H1 (cell line): ENCODE measurements around the gene AMN. TPM values are rescaled to one million over a fixed set of nuclear protein-coding genes. Genes with fewer than 3 reads are reported as not detected.

ENCODE experiments used
- CTCF ChIA-PET: fragments of 300-600 bp; sonication (Branson Sonifier 250); formaldehyde crosslinking; loops from one replicate; lab custom pipeline; 2021; ENCODE audit not compliant: partially characterized antibody; lab: Charles Lee
- POLR2A ChIA-PET: fragments of 300-600 bp; sonication (Branson Sonifier 250); formaldehyde crosslinking; loops from one replicate; lab custom pipeline; 2021; ENCODE audit warnings: inconsistent platforms; ENCODE audit not compliant: partially characterized antibody; lab: Charles Lee
- DNase-seq, 2 experiments: peaks; one replicate each; pipeline versions ENCODE4 v3.0.0 to v3.0.0-alpha.2; 2010 to 2022; ENCODE audit warnings: low spot score in 2 of 2, low read depth in 1 of 2, mixed read lengths in 1 of 2
- FAIRE-seq: peaks from 2 replicates; lab custom pipeline; 2011; peaks lifted over from hg19 to GRCh38; lab: Jason Lieb, UNC
- H2AFZ ChIP-seq: 2 replicates; pipeline ENCODE4 v1.8.1; 2012; ENCODE audit warnings: low read length, inconsistent platforms
- H2AK5ac ChIP-seq: 2 replicates; pipeline ENCODE4 v1.6.1; 2013; ENCODE audit warnings: low read depth, low read length
- H2BK120ac ChIP-seq: replicated peaks from 2 replicates; pipeline ENCODE3; 2013; ENCODE audit warnings: low read depth, low read length, inconsistent platforms
- H2BK12ac ChIP-seq: 2 replicates; pipeline ENCODE4 v1.6.1; 2013; ENCODE audit warnings: low read depth, low read length
- H2BK15ac ChIP-seq: 2 replicates; pipeline ENCODE4 v1.6.1; 2013; ENCODE audit warnings: low read length
- H2BK20ac ChIP-seq: 2 replicates; pipeline ENCODE4 v1.6.1; 2013; ENCODE audit warnings: low read length
- H2BK5ac ChIP-seq: 2 replicates; pipeline ENCODE4 v1.6.1; 2013; ENCODE audit warnings: low read depth, low read length
- H3K14ac ChIP-seq: 2 replicates; pipeline ENCODE4 v1.6.1; 2013; ENCODE audit warnings: inconsistent platforms; ENCODE audit not compliant: insufficient read length
- H3K18ac ChIP-seq: 2 replicates; pipeline ENCODE4 v1.6.1; 2013; ENCODE audit warnings: low read length; ENCODE audit errors: extremely low read depth
- H3K23ac ChIP-seq: 2 replicates; pipeline ENCODE4 v1.6.1; 2013; ENCODE audit warnings: inconsistent platforms; ENCODE audit not compliant: insufficient read length
- H3K23me2 ChIP-seq: 2 replicates; pipeline ENCODE4 v1.6.1; 2013; ENCODE audit warnings: low read depth, low read length
- H3K27ac ChIP-seq: 2 replicates; pipeline ENCODE4 v1.6.1; 2011; ENCODE audit warnings: low read depth, low read length, inconsistent platforms
- H3K27me3 ChIP-seq, 4 experiments: replicated peaks in 1 of 4; 1 replicate in 1 of 4; 2 replicates in 3 of 4; pipeline versions ENCODE4 v1.6.1 to v1.8.1; 2011 to 2013; ENCODE audit warnings: low read length in 3 of 4, mild to moderate bottlenecking in 3 of 4, inconsistent platforms in 2 of 4, mixed read lengths in 2 of 4, moderate library complexity in 1 of 4; ENCODE audit not compliant: control insufficient read depth in 3 of 4, insufficient read depth in 3 of 4; ENCODE audit errors: extremely low read depth in 1 of 4
- H3K36me3 ChIP-seq, 4 experiments: 2 replicates each; pipeline versions ENCODE4 v1.6.1 to v1.8.1; 2011 to 2013; ENCODE audit warnings: mild to moderate bottlenecking in 4 of 4, low read length in 3 of 4, moderate library complexity in 2 of 4, control low read depth in 1 of 4, inconsistent platforms in 1 of 4; ENCODE audit not compliant: insufficient read depth in 4 of 4, control insufficient read depth in 2 of 4
- H3K4ac ChIP-seq: replicated peaks from 2 replicates; pipeline ENCODE3; 2013; ENCODE audit warnings: low read length, low read depth, mixed read lengths, inconsistent platforms; ENCODE audit not compliant: insufficient read length
- H3K4me1 ChIP-seq, 4 experiments: replicated peaks in 1 of 4; 1 replicate in 1 of 4; 2 replicates in 3 of 4; pipeline versions ENCODE4 v1.6.1 to v1.8.1; 2011 to 2013; ENCODE audit warnings: low read length in 3 of 4, inconsistent platforms in 2 of 4, mixed read lengths in 1 of 4; ENCODE audit not compliant: insufficient read depth in 4 of 4, control insufficient read depth in 3 of 4
- H3K4me2 ChIP-seq, 2 experiments: 2 replicates each; pipeline versions ENCODE4 v1.6.1 to v1.8.1; 2011 to 2013; ENCODE audit warnings: low read depth in 2 of 2, low read length in 2 of 2, control low read depth in 1 of 2, inconsistent platforms in 1 of 2, mild to moderate bottlenecking in 1 of 2; ENCODE audit not compliant: insufficient read depth in 1 of 2
- H3K4me3 ChIP-seq, 4 experiments: fragments of 200-600, 300-600 bp in 1 of 4; sonication (generic), shearing (Covaris generic), sonication (Bioruptor Twin) in 1 of 4; 2 replicates each; pipeline versions ENCODE4 v1.5.1 to v1.8.1; 2011 to 2016; ENCODE audit warnings: low read length in 4 of 4, low read depth in 3 of 4, control low read depth in 2 of 4, inconsistent platforms in 2 of 4, mild to moderate bottlenecking in 2 of 4, mixed read lengths in 1 of 4, moderate library complexity in 1 of 4; ENCODE audit not compliant: insufficient read depth in 2 of 4; ENCODE audit errors: extremely low read depth in 1 of 4
- H3K56ac ChIP-seq: replicated peaks from 2 replicates; pipeline ENCODE3; 2013; ENCODE audit warnings: low read depth, mild to moderate bottlenecking, mixed read lengths, low read length, inconsistent platforms; ENCODE audit not compliant: insufficient read length
- H3K79me1 ChIP-seq: 2 replicates; pipeline ENCODE4 v1.6.1; 2013; ENCODE audit warnings: low read depth, low read length, control low read depth
- H3K79me2 ChIP-seq, 2 experiments: 2 replicates each; pipeline versions ENCODE4 v1.6.1 to v1.8.1; 2012 to 2013; ENCODE audit warnings: low read length in 2 of 2, mild to moderate bottlenecking in 2 of 2, inconsistent platforms in 1 of 2; ENCODE audit not compliant: insufficient read depth in 2 of 2, control insufficient read depth in 1 of 2
- H3K9ac ChIP-seq, 4 experiments: replicated peaks in 1 of 4; 1 replicate in 1 of 4; 2 replicates in 3 of 4; pipeline versions ENCODE4 v1.6.1 to v1.8.1; 2011 to 2013; ENCODE audit warnings: low read depth in 3 of 4, low read length in 3 of 4, control low read depth in 2 of 4, mild to moderate bottlenecking in 2 of 4, moderate library complexity in 2 of 4, inconsistent platforms in 1 of 4; ENCODE audit errors: extremely low read depth in 1 of 4
- H3K9me3 ChIP-seq, 2 experiments: 2 replicates each; pipeline versions ENCODE4 v1.6.1 to v1.8.1; 2012 to 2013; ENCODE audit warnings: mild to moderate bottlenecking in 2 of 2, moderate library complexity in 2 of 2, control low read depth in 1 of 2, inconsistent platforms in 1 of 2, low read depth in 1 of 2, low read length in 1 of 2, mixed read lengths in 1 of 2; ENCODE audit not compliant: insufficient read depth in 2 of 2
- H4K20me1 ChIP-seq, 2 experiments: replicated peaks in 1 of 2; 2 replicates each; pipeline versions ENCODE3 to v1.8.1; 2011 to 2013; ENCODE audit warnings: inconsistent platforms in 2 of 2, low read length in 2 of 2, mild to moderate bottlenecking in 1 of 2; ENCODE audit not compliant: insufficient read depth in 2 of 2, control insufficient read depth in 1 of 2
- H4K5ac ChIP-seq: 2 replicates; pipeline ENCODE4 v1.6.1; 2013; ENCODE audit warnings: low read length, low read depth, mixed read lengths, inconsistent platforms; ENCODE audit not compliant: insufficient read length
- H4K8ac ChIP-seq: 2 replicates; pipeline ENCODE4 v1.8.0; 2013; ENCODE audit warnings: mild to moderate bottlenecking, moderate library complexity, low read length, inconsistent platforms; ENCODE audit not compliant: insufficient read depth; ENCODE audit errors: extremely low read depth
- H4K91ac ChIP-seq: replicated peaks from 2 replicates; pipeline ENCODE3; 2013; ENCODE audit warnings: low read length, mixed read lengths, inconsistent platforms; ENCODE audit not compliant: insufficient read length
- EZH2 ChIP-seq: fragments of 200-600 bp; sonication (generic); IDR thresholded peaks from 2 replicates; pipeline ENCODE4 v1.7.1; 2012; ENCODE audit warnings: low read depth, mild to moderate bottlenecking, moderate library complexity, low read length, inconsistent platforms; ENCODE audit not compliant: severe bottlenecking
- KDM4A ChIP-seq: IDR thresholded peaks from one replicate; pipeline ENCODE4 v1.7.1; 2012; ENCODE audit warnings: low read depth, mild to moderate bottlenecking, moderate library complexity, low read length, inconsistent platforms; ENCODE audit not compliant: severe bottlenecking
- KDM5A ChIP-seq: fragments of 200-600 bp; IDR thresholded peaks from 2 replicates; pipeline ENCODE4 v1.7.1; 2012; ENCODE audit warnings: mild to moderate bottlenecking, low read length, inconsistent platforms, mixed read lengths
- SIN3A ChIP-seq, 2 experiments: IDR thresholded peaks in 1 of 2; conservative IDR thresholded peaks in 1 of 2; 2 replicates each; pipeline ENCODE4 v1.6.1; 2011 to 2012; ENCODE audit warnings: low read length in 2 of 2, improper control_type of control experiment in 1 of 2, low read depth in 1 of 2, mild to moderate bottlenecking in 1 of 2
- SIX5 ChIP-seq: IDR thresholded peaks from 2 replicates; pipeline ENCODE4 v1.6.1; 2011; ENCODE audit warnings: mild to moderate bottlenecking, low read depth, low read length
- SUZ12 ChIP-seq: fragments of 200-600 bp; sonication (generic); IDR thresholded peaks from 2 replicates; pipeline ENCODE4 v1.6.1; 2012; ENCODE audit warnings: mild to moderate bottlenecking, inconsistent platforms, low read length, moderate library complexity, mixed read lengths
- TBP ChIP-seq: IDR thresholded peaks from 2 replicates; pipeline ENCODE4 v1.6.1; 2011; ENCODE audit warnings: low read depth, low read length, improper control_type of control experiment
- WGBS, 2 experiments: shearing (Covaris generic) in 1 of 2; methylation state at CpG; one replicate each; pipeline versions ENCODE4 v1.1.6 to v1.1.7; 2013 to 2015; ENCODE audit warnings: low lambda C conversion rate in 2 of 2, mixed read lengths in 2 of 2, inconsistent platforms in 1 of 2, low coverage in 1 of 2, missing lambda C conversion rate in 1 of 2; ENCODE audit not compliant: insufficient replicate concordance in 2 of 2, insufficient coverage in 1 of 2, insufficient read length in 1 of 2; ENCODE audit errors: extremely low coverage in 1 of 2, missing lambda C conversion rate in 1 of 2; 5-methylcytosine and 5-hydroxymethylcytosine counted together
- polyA plus RNA-seq, 7 experiments: library from polyadenylated mRNA; depleted of rRNA in 3 of 7; stranded (reverse) in 5 of 7; unstranded in 2 of 7; fragments of >200 nt in 5 of 7; fragments of 200-250 nt in 2 of 7; gene quantifications; 1 replicate in 5 of 7; 2 replicates in 1 of 7; 4 replicates in 1 of 7; pipeline versions ENCODE4 v1.2.1 to v1.2.3, GENCODE V29; 2011 to 2013; ENCODE audit warnings: missing spikeins in 2 of 7, mixed read lengths in 2 of 7
- total RNA-seq: library from RNA; stranded (reverse); fragmentation: NEBNext Ultra II Directional; extraction: Animal tissue kit (Norgen Biotek cat#: 25700); gene quantifications from 2 replicates; pipeline ENCODE4 v1.2.1, GENCODE V29; 2021

Gene AMN
- total and polyA plus RNA-seq, 2 of the 8 experiments (the other 6 are each of a cell fraction or from before 2014, with no cell fraction given) = 0.77 to 1.5 TPM

GRCh38 chr14:102923201-102923924, 900 bp downstream of the AMN start:
- Histone ChIP-seq H3K4me3 (peak overlapping the region; percentile 22 to 56 (median 34); a peak in 7 of 8 replicates), H4K5ac (no peak overlapping the region), H3K27ac (no peak overlapping the region), H3K23ac (no peak overlapping the region), H3K79me2 (no peaks in the 10 kb centered on the region), H2BK12ac (no peak overlapping the region), H3K9me3 (no peaks in the 10 kb centered on the region; a peak in 1 of 4 replicates), H2BK15ac (peak overlapping the region; percentile 88), H2AFZ (no peak overlapping the region; the same call in 1 of the 2 replicates), H3K18ac (no peak overlapping the region; the same call in 1 of the 2 replicates), H4K8ac (peak overlapping the region; percentile 63; the same call in 1 of the 2 replicates), H3K4me2 (peak overlapping the region; percentile 67 to 79), H4K91ac (no peak overlapping the region), H2BK5ac (no peak overlapping the region), H3K4ac (no peak overlapping the region), H3K4me1 (peaks cover 5 to 22% (median 12%) of the 10 kb centered on the region in 4 experiments), H2BK20ac (no peak overlapping the region), H3K9ac (no peak overlapping the region)
- CTCF ChIA-PET = interaction anchor here (0.6 to 2.7 kb wide), 8 partner anchors 138 to 584 kb away, joined by 3 to 17 read pairs (median 3); no protein-coding TSS in a partner anchor
- DNase-seq = no peak
- FAIRE-seq = no peak
- TF ChIP-seq KDM4A = peak; percentile 73
- TF ChIP-seq SIX5 = no peak
- peak; percentile 86 for TF ChIP-seq EZH2
- no peak for TF ChIP-seq TBP
- TF ChIP-seq KDM5A = no peak
- peak; percentile 70 for TF ChIP-seq SUZ12
- TF ChIP-seq SIN3A (conservative IDR thresholded peaks at IDR 0.05 in 1 of 2, IDR thresholded peaks at IDR 0.05 in 1 of 2; ENCODE audit: low read depth in 1 of 2, low read length in 2 of 2) = no peak
- TF ChIP-seq, all 59 proteins: peak for 3
- Histone ChIP-seq H3K23me2 (peaks cover 45% of the 10 kb centered on the region; the same call in 1 of the 2 replicates), H3K56ac (no peak overlapping the region), H2BK120ac (no peak overlapping the region), H3K14ac (no peak overlapping the region), H3K36me3 (no peaks in the 10 kb centered on the region), H3K27me3 (peaks cover 24 to 66% (median 54%) of the 10 kb centered on the region in 4 experiments; a peak in 6 of 7 replicates), H4K20me1 (peaks cover 0 to 14% of the 10 kb centered on the region in 2 experiments), H2AK5ac (no peak overlapping the region), H3K79me1 (no peaks in the 10 kb centered on the region)
- WGBS, 2 experiments = 33% methylated on average over 36 of the region's 53 CpGs; no CpG with 5 or more reads in 1 of the 2 experiments
- POLR2A ChIA-PET = interaction anchor here (1.0 kb wide), 1 partner anchor 407 kb away, joined by 5 read pairs; no protein-coding TSS in a partner anchor
